Muscle of back (tissue), 11 donors: Measurements from ENCODE around the gene ST6GALNAC3. TPM values are rescaled to one million over a fixed set of nuclear protein-coding genes. Genes with fewer than 3 reads are reported as not detected.
"Not testable (repeated sequence)": the region's sequence is repeated elsewhere in the genome, so short reads cannot be mapped to it uniquely, and the experiment has no call there.

ENCODE experiments used
- DNase-seq, 3 donors: peaks; one replicate each; pipeline versions ENCODE4 v3.0.0 to v3.0.0-alpha.2; 2013
- polyA plus RNA-seq, 10 donors: library from polyadenylated mRNA; unstranded; fragments of 120-200 nt; gene quantifications; one replicate each; pipeline ENCODE4 v1.2.1, GENCODE V29; 2013; ENCODE audit not compliant: insufficient read length in 10 of 10

Gene ST6GALNAC3
- polyA plus RNA-seq, 10 donors = 5.0 to 11.0 (median 8.0) TPM

GRCh38 chr1:76106251-76106650 lies 31.7 kb downstream of the ST6GALNAC3 start:
- no peak for DNase-seq

- no peak for DNase-seq
These were observed 32.2 kb downstream of the ST6GALNAC3 start for GRCh38 chr1:76106719-76107235.

- DNase-seq = no peak
These were observed 34.9 kb downstream of the ST6GALNAC3 start for GRCh38 chr1:76109404-76109803.

GRCh38 chr1:76109901-76110560 lies 35.5 kb downstream of the ST6GALNAC3 start:
- DNase-seq = no peak

- no peak for DNase-seq
These were observed 36.1 kb downstream of the ST6GALNAC3 start for GRCh38 chr1:76110666-76111065.

- DNase-seq = not testable (repeated sequence)
These were observed 37.8 kb downstream of the ST6GALNAC3 start for GRCh38 chr1:76112321-76112720.

GRCh38 chr1:76113446-76113845 lies 38.9 kb downstream of the ST6GALNAC3 start:
- no peak for DNase-seq

- DNase-seq = peak in 1 of 3 donors; percentile 34
These were observed 40.6 kb downstream of the ST6GALNAC3 start for GRCh38 chr1:76115171-76115570.

- no peak for DNase-seq
These were observed 47.3 kb downstream of the ST6GALNAC3 start for GRCh38 chr1:76121850-76122249.

- no peak for DNase-seq
These were observed 47.7 kb downstream of the ST6GALNAC3 start for GRCh38 chr1:76122271-76122670.

GRCh38 chr1:76123411-76124064 lies 49.0 kb downstream of the ST6GALNAC3 start:
- not testable (repeated sequence) for DNase-seq

GRCh38 chr1:76124196-76124595 lies 49.6 kb downstream of the ST6GALNAC3 start:
- no peak for DNase-seq

- peak in 1 of 3 donors; percentile 15 for DNase-seq
These were observed 51.1 kb downstream of the ST6GALNAC3 start for GRCh38 chr1:76125473-76126219.

- no peak for DNase-seq
These were observed 53.5 kb downstream of the ST6GALNAC3 start for GRCh38 chr1:76128096-76128495.

GRCh38 chr1:76129731-76130130 lies 55.2 kb downstream of the ST6GALNAC3 start:
- no peak for DNase-seq

GRCh38 chr1:76130992-76131391 lies 56.4 kb downstream of the ST6GALNAC3 start:
- no peak for DNase-seq

- no peak for DNase-seq
These were observed 59.4 kb downstream of the ST6GALNAC3 start for GRCh38 chr1:76133977-76134376.

- no peak for DNase-seq
These were observed 61.3 kb downstream of the ST6GALNAC3 start for GRCh38 chr1:76135835-76136234.

GRCh38 chr1:76136894-76137293 lies 62.3 kb downstream of the ST6GALNAC3 start:
- DNase-seq = no peak

- no peak for DNase-seq
These were observed 63.2 kb downstream of the ST6GALNAC3 start for GRCh38 chr1:76137746-76138145.

GRCh38 chr1:76138217-76138616 lies 63.7 kb downstream of the ST6GALNAC3 start:
- no peak for DNase-seq

GRCh38 chr1:76140227-76140626 lies 65.7 kb downstream of the ST6GALNAC3 start:
- DNase-seq = no peak

GRCh38 chr1:76141929-76142328 lies 67.4 kb downstream of the ST6GALNAC3 start:
- DNase-seq = no peak
